ENCODE results near the gene NR2F2. TPM values are rescaled to one million over a fixed set of nuclear protein-coding genes. Genes with fewer than 3 reads are reported as not detected.
"Not testable (repeated sequence)": the region's sequence is repeated elsewhere in the genome, so short reads cannot be mapped to it uniquely, and the experiment has no call there.

NR2F2 gene
- total RNA-seq, 4 donors from 2014 or later, result 18.3 to 30.2 (median 20.4) TPM

DNA sequence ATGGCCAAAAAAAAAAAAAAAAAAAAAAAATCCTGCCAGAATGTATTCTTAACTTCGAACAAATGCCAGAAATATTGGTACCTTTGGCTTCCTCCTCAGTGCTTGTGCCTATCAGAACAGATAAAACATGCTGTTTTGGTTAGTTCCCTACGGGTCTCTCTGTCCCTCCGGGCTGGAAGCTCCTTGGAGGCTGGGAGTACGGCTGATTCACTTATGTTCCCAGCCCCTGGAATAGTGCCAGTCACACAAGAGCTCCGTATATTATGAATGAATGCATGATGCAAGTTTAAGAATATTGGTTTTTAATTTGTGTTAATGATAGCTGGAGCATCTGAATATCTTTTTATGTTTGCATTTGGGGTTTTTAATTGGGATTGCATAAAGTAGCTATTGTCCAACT, 44.0 kb downstream of the NR2F2 start:
- TF ChIP-seq POLR2A (IDR thresholded peaks at IDR 0.05), result no peak
- TF ChIP-seq, protein P1, sequence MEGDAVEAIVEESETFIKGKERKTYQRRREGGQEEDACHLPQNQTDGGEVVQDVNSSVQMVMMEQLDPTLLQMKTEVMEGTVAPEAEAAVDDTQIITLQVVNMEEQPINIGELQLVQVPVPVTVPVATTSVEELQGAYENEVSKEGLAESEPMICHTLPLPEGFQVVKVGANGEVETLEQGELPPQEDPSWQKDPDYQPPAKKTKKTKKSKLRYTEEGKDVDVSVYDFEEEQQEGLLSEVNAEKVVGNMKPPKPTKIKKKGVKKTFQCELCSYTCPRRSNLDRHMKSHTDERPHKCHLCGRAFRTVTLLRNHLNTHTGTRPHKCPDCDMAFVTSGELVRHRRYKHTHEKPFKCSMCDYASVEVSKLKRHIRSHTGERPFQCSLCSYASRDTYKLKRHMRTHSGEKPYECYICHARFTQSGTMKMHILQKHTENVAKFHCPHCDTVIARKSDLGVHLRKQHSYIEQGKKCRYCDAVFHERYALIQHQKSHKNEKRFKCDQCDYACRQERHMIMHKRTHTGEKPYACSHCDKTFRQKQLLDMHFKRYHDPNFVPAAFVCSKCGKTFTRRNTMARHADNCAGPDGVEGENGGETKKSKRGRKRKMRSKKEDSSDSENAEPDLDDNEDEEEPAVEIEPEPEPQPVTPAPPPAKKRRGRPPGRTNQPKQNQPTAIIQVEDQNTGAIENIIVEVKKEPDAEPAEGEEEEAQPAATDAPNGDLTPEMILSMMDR (IDR thresholded peaks at IDR 0.05), result no peak
- Histone ChIP-seq H3K27me3 (no peaks in the 10 kb centered on the region), H3K27ac (no peak overlapping the region), H3K36me3 (no peaks in the 10 kb centered on the region), H3K4me1 (no peaks in the 10 kb centered on the region), H3K9me3 (no peaks in the 10 kb centered on the region), H3K4me3 (replicated peaks in 1 of 3) (no peak overlapping the region)
- 65 to 72% methylated on average over 5 of the region's 5 CpGs for WGBS, 2 donors
- intact Hi-C loops (cut with DNase I), result no loop called here
- no peak for DNase-seq

DNA sequence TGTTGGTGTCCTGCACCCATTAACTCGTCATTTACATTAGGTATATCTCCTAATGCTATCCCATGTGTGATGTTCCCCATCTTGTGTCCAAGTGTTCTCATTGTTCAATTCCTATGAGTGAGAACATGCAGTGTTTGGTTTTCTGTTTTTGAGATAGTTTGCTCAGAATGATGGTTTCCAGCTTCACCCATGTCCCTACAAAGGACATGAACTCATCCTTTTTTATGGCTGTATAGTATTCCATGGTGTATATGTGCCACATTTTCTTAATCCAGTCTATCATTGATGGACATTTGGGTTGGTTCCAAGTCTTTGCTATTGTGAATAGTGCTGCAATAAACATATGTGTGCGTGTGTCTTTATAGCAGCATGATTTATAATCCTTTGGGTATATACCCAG, 49.1 kb downstream of the NR2F2 start:
- H3K9me3 ChIP-seq; H3K4me3 ChIP-seq (replicated peaks in 1 of 3); H3K27me3 ChIP-seq; H3K27ac ChIP-seq; H3K36me3 ChIP-seq; intact Hi-C loops (cut with DNase I); DNase-seq; H3K4me1 ChIP-seq: not testable (repeated sequence)
- WGBS, 2 donors, result 75 to 84% methylated on average over 1 of the region's 2 CpGs

DNA sequence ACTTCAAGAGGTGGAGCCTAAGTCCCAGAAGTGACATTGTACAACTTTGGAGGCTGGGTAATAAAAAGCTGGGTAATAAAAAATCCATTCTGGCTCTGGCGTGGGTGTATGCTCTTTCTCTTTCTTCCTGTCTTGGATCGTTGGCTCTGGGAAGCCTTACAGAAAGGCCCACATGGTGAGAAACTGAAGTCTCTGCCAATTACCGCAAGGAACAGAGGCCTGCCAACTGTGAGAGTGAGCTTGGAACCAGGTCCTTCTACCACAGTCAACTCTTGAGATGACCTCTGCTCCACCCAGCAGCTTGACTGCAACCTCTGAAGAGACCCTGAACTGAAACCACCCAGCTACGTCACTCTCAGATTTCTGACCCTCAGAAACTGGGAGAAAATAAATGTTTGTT, 51.0 kb downstream of the NR2F2 start:
- H3K4me1 ChIP-seq, result no peaks in the 10 kb centered on the region
- intact Hi-C loops (cut with DNase I), result no loop called here
- H3K36me3 ChIP-seq, result no peaks in the 10 kb centered on the region
- WGBS, 2 donors, result 70 to 81% methylated on average over 4 of the region's 4 CpGs
- H3K9me3 ChIP-seq, result no peaks in the 10 kb centered on the region
- DNase-seq, result no peak
- H3K27ac ChIP-seq, result no peak overlapping the region
- no peak for TF ChIP-seq POLR2A (IDR thresholded peaks at IDR 0.05)
- TF ChIP-seq, protein P1 (IDR thresholded peaks at IDR 0.05), result no peak
- no peaks in the 10 kb centered on the region for H3K27me3 ChIP-seq
- no peak overlapping the region for H3K4me3 ChIP-seq (replicated peaks in 1 of 3)

DNA sequence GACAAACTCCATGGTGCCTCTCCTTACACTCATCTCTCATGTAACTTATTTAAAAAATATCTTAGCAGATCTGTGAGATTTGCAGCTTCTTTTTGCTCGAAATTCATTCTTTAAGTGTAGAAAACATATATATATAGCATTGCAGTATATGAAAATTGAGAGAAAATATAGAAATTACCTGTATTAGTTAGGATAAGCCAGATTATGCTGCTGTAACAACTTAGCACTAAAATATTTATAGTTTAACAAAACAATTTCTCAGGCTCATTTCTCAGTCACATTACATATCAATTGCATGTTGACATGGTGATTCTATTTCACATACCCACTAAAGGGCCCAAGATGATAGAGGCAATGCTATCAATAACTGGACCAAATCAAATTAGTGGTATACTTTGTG, 54.7 kb downstream of the NR2F2 start:
- H3K27ac ChIP-seq, result no peak overlapping the region
- no peaks in the 10 kb centered on the region for H3K9me3 ChIP-seq
- intact Hi-C loops (cut with DNase I), result no loop called here
- no peak for DNase-seq
- no peaks in the 10 kb centered on the region for H3K4me1 ChIP-seq
- H3K4me3 ChIP-seq (replicated peaks in 1 of 3), result no peak overlapping the region
- H3K27me3 ChIP-seq, result no peaks in the 10 kb centered on the region
- H3K36me3 ChIP-seq, result no peaks in the 10 kb centered on the region
- TF ChIP-seq POLR2A (IDR thresholded peaks at IDR 0.05), result no peak
- TF ChIP-seq, protein P1 (IDR thresholded peaks at IDR 0.05), result no peak
- whole genome bisulfite sequencing, 2 donors, result 60 to 62% methylated on average over 1 of the region's 1 CpG

DNA sequence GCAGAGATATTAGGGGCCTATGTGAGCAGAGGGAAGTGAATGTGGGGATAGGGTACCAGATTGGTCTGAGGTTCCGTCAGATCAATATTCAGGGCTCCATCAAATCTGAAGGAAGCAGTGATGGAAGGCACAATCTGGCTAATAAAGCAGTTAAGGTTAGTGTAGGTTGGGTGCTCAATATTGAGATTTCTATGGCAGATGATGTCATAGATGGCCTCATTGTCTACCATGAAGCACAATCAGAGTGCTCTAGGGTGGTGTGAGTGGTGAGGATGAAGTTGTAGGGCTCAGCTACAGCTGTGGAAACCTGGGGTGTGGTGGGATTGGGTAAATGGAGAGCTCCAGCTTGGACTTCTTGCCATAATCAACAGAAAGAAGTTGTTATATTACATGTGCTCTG, 58.2 kb downstream of the NR2F2 start:
- Histone ChIP-seq H3K9me3 (no peaks in the 10 kb centered on the region), H3K27me3 (no peaks in the 10 kb centered on the region), H3K4me3 (replicated peaks in 1 of 3) (no peak overlapping the region), H3K4me1 (no peaks in the 10 kb centered on the region), H3K36me3 (no peaks in the 10 kb centered on the region), H3K27ac (no peak overlapping the region)
- intact Hi-C loops (cut with DNase I), result no loop called here
- DNase-seq, result no peak
- TF ChIP-seq, protein P1 (IDR thresholded peaks at IDR 0.05), result no peak
- no peak for TF ChIP-seq POLR2A (IDR thresholded peaks at IDR 0.05)
- 0 to 94% methylated on average over 1 of the region's 1 CpG for WGBS, 2 donors

MicroRNAs within 50 kb of the gene (microRNA counts, 767-probe panel; counts per million panel counts)
- microRNA hsa-miR-1469, result 0 counts per million in 2 donors
